GM19193 (cell line): ENCODE data around the gene OR6M1.

Experiments used
- POLR2A ChIP-seq: IDR thresholded peaks from 4 replicates; pipeline ENCODE4 v1.6.1; 2011; ENCODE audit not compliant: insufficient read depth, insufficient read length; ENCODE audit errors: extremely low read depth

Gene OR6M1

DNA sequence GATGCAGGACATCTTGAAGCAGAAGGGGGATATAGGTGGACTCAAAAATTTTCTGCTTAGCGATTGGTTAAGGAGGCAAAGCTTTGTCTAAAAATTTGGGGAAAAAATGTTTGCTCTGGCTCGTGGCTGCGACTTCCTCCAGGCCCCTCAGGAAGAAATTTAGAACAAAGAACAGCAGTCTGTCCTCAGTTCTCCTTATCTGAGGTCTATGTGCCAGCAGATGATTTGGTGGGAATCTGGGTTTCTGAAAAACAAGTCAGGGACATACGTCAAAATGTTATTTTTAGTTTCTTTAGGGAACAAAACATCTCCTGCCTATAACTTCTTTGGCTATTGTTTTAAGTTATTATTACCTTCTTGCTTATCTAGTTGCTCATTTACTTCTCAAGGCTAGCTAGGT, 8.1 kb downstream of the OR6M1 start:
- TF ChIP-seq POLR2A: no peak

DNA sequence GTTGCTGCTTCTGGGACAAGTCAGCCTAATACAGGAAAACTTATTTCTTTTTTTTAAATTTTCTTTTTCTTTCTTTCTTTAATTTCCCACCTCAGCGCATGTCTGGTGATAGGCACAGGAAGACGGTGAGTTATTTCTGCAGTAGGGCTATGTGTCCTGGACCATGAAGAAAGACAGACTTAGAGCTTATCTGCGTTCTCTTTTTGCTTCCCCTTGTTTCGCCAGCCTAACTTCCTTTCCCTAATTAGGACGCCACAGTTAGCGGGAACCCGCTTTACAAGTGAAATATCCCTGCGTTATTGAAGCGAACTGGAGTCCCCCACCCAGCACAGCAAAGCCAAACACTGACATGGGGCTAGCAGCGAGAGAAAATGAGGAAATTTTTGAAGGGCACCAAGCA, 8.6 kb downstream of the OR6M1 start:
- TF ChIP-seq POLR2A: no peak

DNA sequence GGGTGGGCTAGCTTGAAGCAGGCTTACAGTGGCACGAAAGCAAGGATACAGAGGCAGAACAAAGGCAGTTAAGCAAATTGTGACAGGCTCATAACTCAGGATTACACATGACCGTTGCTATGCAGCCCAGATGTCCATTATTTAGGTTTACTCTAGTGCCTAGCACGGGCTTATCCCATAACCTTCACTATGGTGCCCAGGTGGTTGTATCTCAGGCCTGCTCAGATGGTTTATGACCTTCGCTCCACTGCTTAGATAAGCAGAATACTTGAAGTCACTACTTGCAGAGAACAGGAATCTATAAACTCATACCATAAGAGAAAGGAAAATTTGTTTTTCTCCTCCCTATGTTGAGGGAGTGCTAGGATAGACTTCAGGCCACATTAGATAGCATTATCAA, 9.0 kb downstream of the OR6M1 start:
- no peak for TF ChIP-seq POLR2A

DNA sequence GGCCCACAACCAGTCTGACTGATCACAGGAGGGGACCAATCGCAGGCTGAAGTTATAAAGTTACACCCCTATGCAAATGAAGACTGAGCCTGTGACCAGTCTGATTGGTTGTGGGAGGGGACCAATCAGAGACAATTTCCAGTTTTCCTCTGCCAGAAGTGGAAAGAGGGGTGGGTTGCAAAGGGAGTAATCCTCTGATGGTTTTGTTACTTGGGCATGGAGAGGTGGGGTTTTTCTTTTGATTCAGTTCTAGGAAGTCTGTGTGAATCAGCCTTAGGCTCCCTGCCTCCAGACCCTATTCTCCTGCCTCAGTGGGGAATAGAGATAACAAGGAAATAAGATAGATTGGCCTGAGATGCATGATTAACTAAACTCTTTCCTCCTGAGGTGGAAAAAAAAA, 9.9 kb downstream of the OR6M1 start:
- TF ChIP-seq POLR2A: no peak

DNA sequence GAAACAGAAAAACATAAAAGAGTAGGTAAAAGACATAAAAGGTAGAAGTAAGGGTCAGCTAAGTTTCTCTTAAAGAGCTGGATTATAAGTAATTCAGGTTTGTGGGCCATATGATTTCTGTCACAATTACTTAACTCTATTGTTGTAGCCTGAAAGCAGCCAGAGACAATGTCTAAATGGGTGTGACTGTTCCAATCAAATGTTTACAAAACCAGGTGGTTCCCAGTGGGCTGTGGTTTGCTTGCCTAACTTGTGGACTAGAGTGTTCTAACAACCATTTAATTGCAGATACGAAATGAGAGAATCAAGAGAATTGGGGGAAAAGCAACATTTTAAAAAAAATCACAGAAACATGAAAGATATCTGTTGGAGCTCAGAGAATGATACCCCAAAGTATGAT, 22.6 kb downstream of the OR6M1 start:
- TF ChIP-seq POLR2A: no peak

DNA sequence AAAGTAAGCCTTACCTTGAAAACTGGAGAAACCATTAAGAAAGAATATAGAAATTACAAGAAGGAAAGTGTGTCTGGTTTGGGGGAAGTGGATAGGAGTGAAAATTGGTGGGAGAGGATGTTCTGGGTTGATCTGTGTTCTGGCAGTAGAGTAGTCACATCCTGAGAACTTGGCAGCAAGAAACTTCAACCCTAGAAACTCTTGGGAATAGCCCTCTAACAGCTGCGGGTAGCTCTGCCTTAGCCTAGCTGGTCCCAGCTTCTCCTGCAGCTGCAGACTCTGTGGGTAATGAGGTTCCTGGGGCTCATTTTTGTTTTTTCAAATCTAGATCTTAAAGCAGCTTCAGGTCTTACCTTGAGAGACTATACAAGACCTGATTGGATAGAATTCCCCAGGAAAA, 27.6 kb downstream of the OR6M1 start:
- no peak for TF ChIP-seq POLR2A

DNA sequence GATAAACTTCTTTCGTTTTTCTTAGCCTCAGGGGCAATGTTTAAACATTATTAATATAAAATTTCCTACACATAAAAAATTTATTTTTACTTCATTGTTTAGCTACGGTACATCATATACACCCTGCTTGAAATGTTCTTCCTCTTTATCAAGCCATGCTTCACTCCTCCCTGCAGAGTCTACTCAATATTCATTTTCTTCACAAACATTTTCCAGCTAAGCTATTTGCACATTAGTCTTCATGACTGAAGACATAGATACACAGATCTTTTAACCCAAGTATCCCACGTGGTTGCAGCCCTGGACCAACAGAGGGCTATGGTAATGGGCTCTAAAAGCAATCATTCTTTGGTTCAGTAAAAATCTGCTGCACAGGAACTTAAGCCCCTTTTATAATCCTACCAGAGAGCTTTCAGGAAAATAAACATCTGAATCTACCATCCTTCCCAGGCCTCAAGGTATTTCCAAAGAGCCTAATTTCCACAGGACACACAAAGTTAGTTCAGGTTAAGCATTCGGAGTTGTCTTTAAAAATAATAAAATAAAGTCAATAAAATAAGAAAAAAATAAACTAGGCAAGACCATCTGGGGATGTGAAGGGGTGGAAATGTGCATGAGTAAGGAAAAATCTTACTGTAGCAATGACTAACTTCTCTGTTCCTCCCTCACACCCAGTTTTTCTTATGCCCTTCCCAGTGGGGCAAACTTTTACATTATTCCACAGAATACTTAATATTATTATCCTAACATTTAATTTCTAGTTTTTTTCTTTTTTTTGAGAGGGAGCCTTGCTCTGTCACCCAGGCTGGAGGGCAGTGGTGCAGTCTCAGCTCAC, 30.2 kb downstream of the OR6M1 start:
- no peak for TF ChIP-seq POLR2A

DNA sequence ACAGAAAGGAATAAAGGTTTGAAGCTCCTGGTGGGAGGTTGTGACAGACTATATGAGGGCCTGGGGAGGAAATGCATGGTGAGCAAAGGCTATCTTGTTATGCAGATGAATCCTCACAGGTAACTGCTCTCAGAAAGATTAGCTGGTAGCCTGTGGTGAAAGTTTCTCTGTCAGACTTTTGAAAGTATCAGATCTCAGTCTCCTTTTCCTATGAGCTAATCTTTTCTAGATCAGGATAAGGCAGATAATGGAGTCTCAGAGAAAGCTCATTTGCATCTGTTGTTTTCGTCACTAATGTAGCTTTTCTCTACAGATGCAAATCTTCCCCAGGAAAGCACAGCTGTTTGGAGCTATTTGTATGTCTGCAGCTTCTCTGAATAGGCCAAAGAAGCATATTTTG, 30.9 kb downstream of the OR6M1 start:
- TF ChIP-seq POLR2A: no peak

DNA sequence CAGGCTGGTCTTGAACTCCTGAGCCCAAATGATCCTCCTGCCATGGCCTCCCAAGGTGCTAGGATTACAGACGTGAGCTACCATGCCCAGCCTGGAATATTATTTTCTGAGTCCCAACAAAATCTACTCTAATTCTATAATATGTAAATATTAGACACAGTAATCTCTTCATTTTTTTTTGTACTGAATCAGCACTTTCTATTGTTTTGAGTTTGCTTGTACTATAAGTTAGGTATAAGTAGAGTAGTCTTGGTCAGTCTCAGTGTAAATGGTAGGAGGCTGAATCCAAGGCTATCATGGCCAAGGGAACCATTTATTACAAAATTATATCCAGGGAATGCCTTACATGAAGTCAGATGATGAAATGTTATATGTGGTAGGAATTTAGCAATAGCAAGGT, 32.2 kb downstream of the OR6M1 start:
- no peak for TF ChIP-seq POLR2A

DNA sequence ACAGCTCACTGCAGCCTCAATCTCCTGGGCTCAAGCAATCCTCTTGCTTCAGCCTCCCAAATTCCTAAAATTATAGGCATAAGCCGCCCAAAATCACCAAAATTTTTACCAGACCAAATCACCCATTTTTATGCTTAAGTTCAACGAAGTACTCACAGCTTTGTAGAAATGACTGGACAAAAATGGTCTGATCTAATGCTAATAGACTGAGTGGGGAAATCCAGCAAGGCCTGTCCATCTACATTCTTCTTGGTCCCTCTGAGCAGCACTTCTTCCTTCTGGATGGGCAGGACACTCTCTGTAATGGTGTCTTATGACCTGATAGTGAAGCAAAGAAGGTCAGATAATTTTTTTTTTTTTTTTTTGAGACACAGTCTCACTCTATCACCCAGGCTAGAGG, 33.1 kb downstream of the OR6M1 start:
- no peak for TF ChIP-seq POLR2A

DNA sequence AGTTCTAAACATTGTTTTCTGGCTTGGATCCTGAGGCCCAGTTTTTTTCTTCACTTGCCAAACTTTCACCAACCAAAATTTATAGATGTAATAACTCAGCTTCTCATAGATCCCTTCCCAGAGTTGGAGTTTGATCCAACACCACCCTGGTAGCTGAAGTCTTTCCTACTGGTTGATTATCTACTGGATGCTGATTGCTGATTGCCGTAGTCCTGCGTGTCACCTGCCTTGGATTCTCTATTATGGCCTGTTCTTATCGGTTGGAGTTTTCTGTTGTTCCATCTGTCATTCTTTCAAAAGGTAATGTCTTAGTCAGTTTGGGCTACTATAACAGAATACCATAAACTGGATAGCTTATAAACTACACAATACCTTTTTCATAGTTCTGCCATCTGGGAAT, 34.5 kb downstream of the OR6M1 start:
- no peak for TF ChIP-seq POLR2A

DNA sequence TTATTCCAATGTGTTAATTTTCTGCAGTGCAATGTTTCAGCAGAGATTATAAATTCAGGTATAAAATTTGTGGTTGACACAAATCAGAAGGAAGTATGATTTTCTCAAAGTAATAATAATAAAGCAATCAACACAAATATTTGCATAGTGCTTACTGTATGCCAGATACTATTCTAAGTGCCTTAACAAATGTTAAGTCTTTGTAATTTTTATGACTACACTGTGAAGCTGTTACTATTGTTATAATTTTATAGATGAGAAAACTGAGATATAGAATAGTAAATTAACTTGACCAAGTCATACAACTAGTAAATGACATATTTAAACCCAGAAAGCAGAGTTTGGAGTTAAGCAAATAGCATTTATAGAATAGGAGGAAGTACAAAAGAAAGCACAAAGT, 35.4 kb downstream of the OR6M1 start:
- TF ChIP-seq POLR2A: no peak

DNA sequence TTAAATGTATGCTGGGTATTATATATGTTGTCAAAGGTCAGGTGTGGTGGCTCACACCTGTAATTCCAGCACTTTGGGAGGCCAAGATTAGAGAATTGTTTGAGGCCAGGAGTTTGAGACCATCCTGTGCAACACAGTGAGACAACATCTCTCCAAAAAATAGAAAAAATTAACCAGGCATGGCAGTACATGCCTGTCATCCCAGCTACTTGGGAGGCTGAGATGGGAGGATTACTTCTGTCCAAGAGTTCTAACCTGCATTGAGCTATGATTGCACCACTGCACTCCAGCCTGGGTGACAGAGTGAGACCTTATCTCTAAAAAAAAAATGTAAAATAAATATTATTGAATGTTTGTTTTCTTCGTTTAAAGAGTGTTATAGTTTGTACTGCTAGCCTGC, 40.5 kb downstream of the OR6M1 start:
- TF ChIP-seq POLR2A: no peak

DNA sequence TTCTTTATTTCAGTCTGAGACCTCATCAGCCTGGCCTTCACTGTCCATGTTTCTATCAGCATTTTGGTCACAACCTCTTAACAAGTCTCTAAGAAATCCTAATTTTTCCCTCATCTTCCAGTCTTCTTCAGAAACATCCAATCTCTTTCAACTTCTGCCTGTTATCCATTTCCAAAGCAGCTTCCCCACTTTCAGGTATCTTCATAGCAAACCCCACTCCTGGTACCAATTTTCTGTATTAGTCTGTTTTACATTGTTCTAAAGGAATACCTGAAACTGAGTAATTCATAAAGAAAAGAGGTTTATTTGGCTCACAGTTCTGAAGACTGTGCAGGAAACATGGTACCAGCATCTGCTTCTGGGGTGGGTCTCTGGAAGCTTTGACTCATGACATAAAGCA, 43.7 kb downstream of the OR6M1 start:
- TF ChIP-seq POLR2A: no peak

DNA sequence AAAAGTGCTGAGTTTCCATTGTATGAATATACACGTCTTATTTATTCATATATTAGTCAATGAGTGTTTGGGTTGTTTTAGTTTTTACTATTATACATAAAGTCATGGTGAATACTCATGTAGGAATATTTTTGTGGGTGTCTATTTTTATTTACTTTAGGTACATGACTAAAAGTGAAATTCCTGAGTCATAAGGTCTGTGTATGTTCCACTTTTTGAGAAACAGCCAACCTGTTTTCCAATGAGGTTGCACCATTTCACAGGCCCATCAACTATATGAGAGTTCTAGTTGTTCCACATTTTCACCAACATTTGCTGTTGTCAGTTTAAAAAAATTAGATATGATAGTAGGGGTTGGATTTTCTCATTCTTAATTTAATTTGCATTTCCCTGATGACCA, 45.3 kb downstream of the OR6M1 start:
- TF ChIP-seq POLR2A: no peak

DNA sequence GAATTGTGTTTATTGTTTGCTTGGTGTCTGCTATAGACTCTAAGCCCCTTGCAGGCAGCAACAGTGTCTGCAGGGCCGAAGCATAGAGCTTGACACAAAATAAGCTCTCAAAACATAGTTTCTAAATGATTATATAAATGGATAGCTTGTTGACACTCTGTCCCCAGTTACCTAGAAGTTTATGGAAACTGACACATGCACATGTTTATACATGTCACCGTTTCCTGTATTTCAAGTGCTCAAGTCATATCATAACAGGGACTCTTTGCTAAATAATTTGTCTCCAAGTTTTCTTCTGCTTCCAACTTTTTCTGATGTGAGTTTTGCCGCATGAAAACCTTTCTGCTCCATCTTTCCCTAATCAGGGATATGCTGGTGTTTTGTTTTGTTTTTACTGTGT, 48.2 kb downstream of the OR6M1 start:
- no peak for TF ChIP-seq POLR2A

DNA sequence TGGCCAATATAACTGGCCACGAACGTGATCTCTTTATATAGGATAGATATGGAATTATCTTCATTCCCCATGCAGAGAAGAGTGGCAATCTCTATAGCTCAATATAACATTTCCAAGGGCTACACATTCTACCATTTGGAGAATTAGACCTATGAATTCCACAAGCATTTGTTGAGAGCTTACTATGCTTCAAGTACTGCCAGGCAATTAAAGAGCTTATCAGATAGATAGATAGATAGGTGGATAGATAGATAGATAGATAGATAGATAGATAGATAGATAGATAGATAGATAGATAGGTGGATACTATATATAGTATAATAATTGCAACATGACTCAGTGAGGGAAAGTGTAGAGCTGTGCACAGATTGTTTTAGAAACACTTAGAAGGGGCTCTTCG, 50.3 kb downstream of the OR6M1 start:
- TF ChIP-seq POLR2A: no peak
